Natural killer cell (primary cell): ENCODE data around the gene NHSL1. TPM values are rescaled to one million over a fixed set of nuclear protein-coding genes. Genes with fewer than 3 reads are reported as not detected.

Source experiments
- ATAC-seq, 3 donors: fragments of 150-1000 bp in 2 of 3; fragments of 200-7000 bp in 1 of 3; cut with Tn5 transposase; 1 replicate in 1 of 3; 2 replicates in 2 of 3; pipeline ENCODE4 v1.10.0; 2021; ENCODE audit warnings: mild to moderate bottlenecking in 2 of 3, moderate library complexity in 2 of 3
- DNase-seq, 2 donors: peaks; one replicate each; pipeline versions ENCODE4 v3.0.0 to v3.0.0-alpha.2; 2013 to 2021; ENCODE audit warnings: mixed read lengths in 1 of 2
- H3K27ac ChIP-seq: one replicate; pipeline ENCODE4 v1.5.1; 2013; ENCODE audit warnings: mild to moderate bottlenecking, low read length
- H3K27me3 ChIP-seq: one replicate; pipeline ENCODE4 v1.6.1; 2013; ENCODE audit warnings: low read length; ENCODE audit not compliant: control insufficient read depth, insufficient read depth
- H3K36me3 ChIP-seq: one replicate; pipeline ENCODE4 v1.6.1; 2013; ENCODE audit warnings: low read length; ENCODE audit not compliant: control insufficient read depth, insufficient read depth
- H3K4me1 ChIP-seq: one replicate; pipeline ENCODE4 v1.6.1; 2013; ENCODE audit warnings: low read length; ENCODE audit not compliant: control insufficient read depth, insufficient read depth
- H3K4me3 ChIP-seq: one replicate; pipeline ENCODE4 v1.5.1; 2013; ENCODE audit warnings: low read length
- H3K9me3 ChIP-seq: one replicate; pipeline ENCODE4 v1.6.1; 2013; ENCODE audit warnings: low read length; ENCODE audit not compliant: control insufficient read depth, insufficient read depth
- H3K27ac Mint-ChIP-seq, 2 donors: one replicate each; pipeline ENCODE4 v1.8.0; 2022; ENCODE audit warnings: mild to moderate bottlenecking in 2 of 2, mixed read lengths in 2 of 2, moderate library complexity in 1 of 2
- H3K27me3 Mint-ChIP-seq, 2 donors: one replicate each; pipeline ENCODE4 v1.8.0; 2022; ENCODE audit warnings: low read depth in 2 of 2, mixed read lengths in 2 of 2
- H3K36me3 Mint-ChIP-seq: one replicate; pipeline ENCODE4 v1.8.0; 2022; ENCODE audit warnings: mixed read lengths
- H3K4me1 Mint-ChIP-seq, 2 donors: one replicate each; pipeline ENCODE4 v1.8.0; 2022; ENCODE audit warnings: mixed read lengths in 2 of 2
- H3K4me3 Mint-ChIP-seq: one replicate; pipeline ENCODE4 v1.8.0; 2022; ENCODE audit warnings: mild to moderate bottlenecking, moderate library complexity, mixed read lengths
- H3K9me3 Mint-ChIP-seq, 2 donors: one replicate each; pipeline ENCODE4 v1.8.0; 2022; ENCODE audit warnings: mixed read lengths in 2 of 2
- CTCF ChIP-seq: fragments of 200-600 bp; IDR thresholded peaks from one replicate; pipeline ENCODE4 v1.8.0; 2022; ENCODE audit warnings: antibody characterized with exemption
- WGBS: methylation state at CpG from one replicate; pipeline ENCODE4 v1.1.7; 2013; ENCODE audit warnings: missing lambda C conversion rate; ENCODE audit not compliant: insufficient coverage; 5-methylcytosine and 5-hydroxymethylcytosine counted together
- intact Hi-C: fragments of 100-400 bp; cut with micrococcal nuclease; formaldehyde crosslinking; loops from one replicate; pipeline ENCODE4 v1.14.2; 2022
- total RNA-seq, 4 donors: library from RNA; stranded (reverse); fragments of 120-200 nt in 1 of 4; gene quantifications; one replicate each; pipeline versions ENCODE4 v1.2.3 to v1.2.4, GENCODE V29; 2013 to 2022

The NHSL1 gene
- total RNA-seq, 3 donors from 2014 or later (not counting 1 experiment from before 2014, with no cell fraction given), result 0.38 to 0.75 (median 0.68) TPM

- no peak for TF ChIP-seq CTCF
- Histone ChIP-seq H3K4me1 (no peaks in the 10 kb centered on the region), H3K36me3 (no peaks in the 10 kb centered on the region), H3K27ac (no peak overlapping the region), H3K4me3 (no peak overlapping the region), H3K27me3 (no peaks in the 10 kb centered on the region), H3K9me3 (no peaks in the 10 kb centered on the region)
- Mint-ChIP-seq H3K4me3 (no peak overlapping the region), H3K9me3 (no peaks in the 10 kb centered on the region), H3K36me3 (no peaks in the 10 kb centered on the region), H3K27me3 (peaks cover 6 to 28% of the 10 kb centered on the region in 2 donors), H3K27ac (no peak overlapping the region), H3K4me1 (no peaks in the 10 kb centered on the region)
- DNase-seq (no peak), ATAC-seq (no peak)
- intact Hi-C loops, result no loop called here
- WGBS, result 90% methylated on average over 4 of the region's 4 CpGs
Observed at GRCh38 chr6:138492113-138492512, 7.2 kb downstream of the NHSL1 start.

GRCh38 chr6:138491017-138491416 is 8.3 kb downstream of the NHSL1 start:
- no peaks in the 10 kb centered on the region for H3K27me3 ChIP-seq
- H3K27me3 Mint-ChIP-seq, result peaks cover 13 to 27% of the 10 kb centered on the region in 2 donors

GRCh38 chr6:138489846-138490245 is 9.4 kb downstream of the NHSL1 start:
- Histone ChIP-seq H3K4me1 (no peaks in the 10 kb centered on the region), H3K9me3 (no peaks in the 10 kb centered on the region), H3K27me3 (no peaks in the 10 kb centered on the region), H3K27ac (no peak overlapping the region), H3K36me3 (no peaks in the 10 kb centered on the region), H3K4me3 (no peak overlapping the region)
- ATAC-seq (no peak), DNase-seq (no peak)
- 70% methylated on average over 1 of the region's 2 CpGs for WGBS
- Mint-ChIP-seq H3K4me3 (no peak overlapping the region), H3K27ac (no peak overlapping the region), H3K9me3 (no peaks in the 10 kb centered on the region), H3K27me3 (peaks cover 10 to 39% of the 10 kb centered on the region in 2 donors), H3K4me1 (no peaks in the 10 kb centered on the region), H3K36me3 (no peaks in the 10 kb centered on the region)
- intact Hi-C loops, result no loop called here
- TF ChIP-seq CTCF, result no peak

More at GRCh38 chr6:138491017-138491416, 8.3 kb downstream of the NHSL1 start:
- Mint-ChIP-seq H3K9me3 (no peaks in the 10 kb centered on the region), H3K4me3 (no peak overlapping the region), H3K4me1 (no peaks in the 10 kb centered on the region), H3K36me3 (no peaks in the 10 kb centered on the region), H3K27ac (no peak overlapping the region)
- TF ChIP-seq CTCF, result no peak
- intact Hi-C loops, result no loop called here
- 100% methylated on average over 1 of the region's 1 CpG for WGBS
- ATAC-seq (no peak), DNase-seq (no peak)
- H3K4me3 ChIP-seq, result no peak overlapping the region
- no peaks in the 10 kb centered on the region for H3K9me3 ChIP-seq
- H3K4me1 ChIP-seq, result no peaks in the 10 kb centered on the region
- H3K36me3 ChIP-seq, result no peaks in the 10 kb centered on the region
- H3K27ac ChIP-seq, result no peak overlapping the region

- peaks cover 7 to 32% of the 10 kb centered on the region in 2 donors for H3K27me3 Mint-ChIP-seq
- no peak overlapping the region for H3K27ac Mint-ChIP-seq
- Histone ChIP-seq H3K27ac (no peak overlapping the region), H3K27me3 (no peaks in the 10 kb centered on the region), H3K4me1 (no peaks in the 10 kb centered on the region), H3K36me3 (no peaks in the 10 kb centered on the region), H3K9me3 (no peaks in the 10 kb centered on the region), H3K4me3 (no peak overlapping the region)
- no peak for ATAC-seq
- TF ChIP-seq CTCF, result no peak
- intact Hi-C loops, result no loop called here
- H3K4me3 Mint-ChIP-seq, result no peak overlapping the region
- no peak for DNase-seq
- H3K9me3 Mint-ChIP-seq, result no peaks in the 10 kb centered on the region
- WGBS, result 90% methylated on average over 6 of the region's 6 CpGs
- H3K36me3 Mint-ChIP-seq, result no peaks in the 10 kb centered on the region
- no peaks in the 10 kb centered on the region for H3K4me1 Mint-ChIP-seq
Observed at GRCh38 chr6:138487102-138487604, 12.1 kb downstream of the NHSL1 start.
